CD8-positive, alpha-beta memory T cell (primary cell): Measurements from ENCODE around the gene BNC1. TPM values are rescaled to one million over a fixed set of nuclear protein-coding genes. Genes with fewer than 3 reads are reported as not detected.

Experiments used
- CTCF ChIA-PET: fragments of 350-600 bp; sonication (Branson Sonifier 250); formaldehyde crosslinking; loops from one replicate; lab custom pipeline; 2021; ENCODE audit warnings: antibody characterized with exemption; lab: Charles Lee
- POLR2A ChIA-PET: fragments of 350-600 bp; sonication (Branson Sonifier 250); formaldehyde crosslinking; loops from one replicate; lab custom pipeline; 2021; ENCODE audit warnings: antibody characterized with exemption; lab: Charles Lee
- DNase-seq, 5 donors: peaks; one replicate each; pipeline versions ENCODE4 v3.0.0 to v3.0.0-alpha.2; 2020 to 2022; ENCODE audit warnings: mixed read lengths in 1 of 5
- H3K27ac ChIP-seq: one replicate; pipeline ENCODE4 v1.7.0; 2013; ENCODE audit warnings: low read depth, mild to moderate bottlenecking, low read length, moderate library complexity
- H3K27me3 ChIP-seq: 2 replicates; pipeline ENCODE4 v1.7.0; 2013; ENCODE audit warnings: low read length, mild to moderate bottlenecking; ENCODE audit not compliant: insufficient read depth, poor library complexity, severe bottlenecking
- H3K36me3 ChIP-seq: 2 replicates; pipeline ENCODE4 v1.7.0; 2013; ENCODE audit warnings: mild to moderate bottlenecking, low read length, moderate library complexity; ENCODE audit not compliant: insufficient read depth
- H3K4me1 ChIP-seq: 2 replicates; pipeline ENCODE4 v1.7.0; 2013; ENCODE audit warnings: mild to moderate bottlenecking, low read length, moderate library complexity; ENCODE audit not compliant: insufficient read depth
- H3K4me3 ChIP-seq: 2 replicates; pipeline ENCODE4 v1.7.0; 2013; ENCODE audit warnings: mild to moderate bottlenecking, low read length
- H3K9me3 ChIP-seq: 2 replicates; pipeline ENCODE4 v1.7.0; 2013; ENCODE audit warnings: mild to moderate bottlenecking, low read length
- H3K27ac Mint-ChIP-seq, 8 donors: one replicate each; pipeline ENCODE4 v1.8.0; 2020 to 2021; ENCODE audit warnings: mixed read lengths in 8 of 8, mild to moderate bottlenecking in 6 of 8, inconsistent platforms in 3 of 8, moderate library complexity in 3 of 8
- H3K27me3 Mint-ChIP-seq, 2 donors: one replicate each; pipeline ENCODE4 v1.8.0; 2020 to 2021; ENCODE audit warnings: mixed read lengths in 2 of 2, mild to moderate bottlenecking in 1 of 2, moderate library complexity in 1 of 2
- H3K36me3 Mint-ChIP-seq, 3 donors: one replicate each; pipeline ENCODE4 v1.8.0; 2020 to 2021; ENCODE audit warnings: mixed read lengths in 3 of 3, inconsistent platforms in 1 of 3, mild to moderate bottlenecking in 1 of 3
- H3K4me1 Mint-ChIP-seq, 3 donors: one replicate each; pipeline ENCODE4 v1.8.0; 2020 to 2021; ENCODE audit warnings: mixed read lengths in 3 of 3, inconsistent platforms in 1 of 3, mild to moderate bottlenecking in 1 of 3
- H3K4me3 Mint-ChIP-seq, 7 donors: one replicate each; pipeline ENCODE4 v1.8.0; 2020 to 2021; ENCODE audit warnings: mixed read lengths in 7 of 7, mild to moderate bottlenecking in 6 of 7, moderate library complexity in 4 of 7, inconsistent platforms in 2 of 7
- H3K9me3 Mint-ChIP-seq, 5 donors: one replicate each; pipeline ENCODE4 v1.8.0; 2020 to 2022; ENCODE audit warnings: mixed read lengths in 5 of 5, mild to moderate bottlenecking in 3 of 5, moderate library complexity in 2 of 5, inconsistent platforms in 1 of 5
- polyA plus RNA-seq: library from polyadenylated mRNA; unstranded; fragments of 300-500 nt; fragmentation: Illumina TruSeq; gene quantifications from one replicate; pipeline ENCODE4 v1.2.3, GENCODE V29; 2021
- total RNA-seq, 2 experiments: library from RNA; stranded (reverse); gene quantifications; one replicate each; pipeline ENCODE4 v1.2.3, GENCODE V29; 2021

Gene BNC1
- total and polyA plus RNA-seq, 3 experiments from 2014 or later, result not detected

DNA sequence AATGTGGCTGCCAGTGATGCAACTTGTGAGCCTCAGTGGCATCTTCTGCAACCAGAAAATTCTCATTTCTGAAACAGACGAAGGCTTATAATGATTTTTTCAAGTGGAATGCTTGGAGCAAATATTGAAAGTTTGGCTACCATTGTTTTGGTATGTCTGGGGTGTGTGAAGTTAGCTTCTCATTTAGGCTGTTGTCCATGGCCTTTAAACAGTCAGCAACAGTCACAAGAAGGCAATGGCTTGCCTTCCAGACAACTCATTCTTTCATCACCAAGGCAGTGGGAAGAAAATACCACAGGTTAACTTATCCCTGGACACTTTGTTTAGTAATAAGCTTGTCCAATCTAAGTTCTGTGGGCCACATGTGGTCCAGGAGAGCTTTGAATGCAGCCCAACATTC is 4.7 kb upstream of the BNC1 start:
- H3K27me3 Mint-ChIP-seq, result peaks cover 25 to 34% of the 10 kb centered on the region in 2 donors
- ChIA-PET POLR2A (no interaction called here), CTCF (no interaction called here)
- no peak overlapping the region for H3K4me3 Mint-ChIP-seq
- H3K9me3 Mint-ChIP-seq, result peaks cover 0 to 3% (median 0%) of the 10 kb centered on the region in 5 donors
- Histone ChIP-seq H3K27me3 (no peaks in the 10 kb centered on the region), H3K4me1 (no peaks in the 10 kb centered on the region), H3K36me3 (no peaks in the 10 kb centered on the region), H3K9me3 (no peaks in the 10 kb centered on the region), H3K27ac (no peak overlapping the region), H3K4me3 (no peak overlapping the region)
- peaks cover 0 to 9% (median 5%) of the 10 kb centered on the region in 3 donors for H3K4me1 Mint-ChIP-seq
- no peak overlapping the region for H3K27ac Mint-ChIP-seq
- H3K36me3 Mint-ChIP-seq, result no peaks in the 10 kb centered on the region
- DNase-seq, result no peak

DNA sequence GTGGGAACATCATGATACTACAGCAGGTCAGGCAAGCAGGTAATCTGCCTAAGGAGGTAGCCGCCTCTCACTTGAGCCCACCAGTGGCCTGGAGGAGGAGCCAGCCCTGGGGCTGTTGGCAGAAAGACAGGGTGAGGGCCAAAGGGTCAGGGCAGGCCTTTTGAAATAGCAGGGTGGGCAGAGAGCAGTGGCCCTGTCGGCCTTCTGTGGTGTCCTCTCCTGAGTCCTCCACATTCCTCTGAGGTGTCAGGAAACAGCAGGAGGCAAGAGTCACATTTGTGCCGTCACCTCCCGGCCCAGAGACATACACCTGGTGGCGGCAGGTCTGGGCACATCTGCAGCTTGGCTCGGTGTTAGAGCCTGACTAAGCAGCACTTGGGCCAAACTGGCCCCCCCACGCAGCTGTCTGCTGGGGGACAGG is 3.9 kb upstream of the BNC1 start:
- Mint-ChIP-seq H3K9me3 (peaks cover 0 to 3% (median 0%) of the 10 kb centered on the region in 5 donors), H3K36me3 (no peaks in the 10 kb centered on the region), H3K4me3 (no peak overlapping the region), H3K4me1 (peaks cover 0 to 12% (median 8%) of the 10 kb centered on the region in 3 donors), H3K27me3 (peaks cover 27 to 34% of the 10 kb centered on the region in 2 donors), H3K27ac (no peak overlapping the region)
- no peak overlapping the region for H3K27ac ChIP-seq
- ChIA-PET POLR2A (no interaction called here), CTCF (no interaction called here)
- H3K4me3 ChIP-seq, result no peak overlapping the region
- no peaks in the 10 kb centered on the region for H3K4me1 ChIP-seq
- no peaks in the 10 kb centered on the region for H3K36me3 ChIP-seq
- DNase-seq, result no peak
- H3K9me3 ChIP-seq, result no peaks in the 10 kb centered on the region
- no peaks in the 10 kb centered on the region for H3K27me3 ChIP-seq

- no peaks in the 10 kb centered on the region for H3K9me3 ChIP-seq
- H3K36me3 ChIP-seq, result no peaks in the 10 kb centered on the region
- CTCF ChIA-PET, result no interaction called here
- no peaks in the 10 kb centered on the region for H3K4me1 ChIP-seq
- no peak overlapping the region for H3K4me3 ChIP-seq
- H3K27me3 ChIP-seq, result peaks cover 4% of the 10 kb centered on the region
- Mint-ChIP-seq H3K36me3 (no peaks in the 10 kb centered on the region), H3K9me3 (peaks cover 0 to 3% (median 0%) of the 10 kb centered on the region in 5 donors), H3K27me3 (peaks cover 32 to 39% of the 10 kb centered on the region in 2 donors), H3K27ac (no peak overlapping the region), H3K4me1 (peaks cover 0 to 15% (median 11%) of the 10 kb centered on the region in 3 donors), H3K4me3 (no peak overlapping the region)
- DNase-seq, result no peak
- POLR2A ChIA-PET, result no interaction called here
- no peak overlapping the region for H3K27ac ChIP-seq
These were observed 3.1 kb upstream of the BNC1 start for GRCh38 chr15:83287541-83288027.

DNA sequence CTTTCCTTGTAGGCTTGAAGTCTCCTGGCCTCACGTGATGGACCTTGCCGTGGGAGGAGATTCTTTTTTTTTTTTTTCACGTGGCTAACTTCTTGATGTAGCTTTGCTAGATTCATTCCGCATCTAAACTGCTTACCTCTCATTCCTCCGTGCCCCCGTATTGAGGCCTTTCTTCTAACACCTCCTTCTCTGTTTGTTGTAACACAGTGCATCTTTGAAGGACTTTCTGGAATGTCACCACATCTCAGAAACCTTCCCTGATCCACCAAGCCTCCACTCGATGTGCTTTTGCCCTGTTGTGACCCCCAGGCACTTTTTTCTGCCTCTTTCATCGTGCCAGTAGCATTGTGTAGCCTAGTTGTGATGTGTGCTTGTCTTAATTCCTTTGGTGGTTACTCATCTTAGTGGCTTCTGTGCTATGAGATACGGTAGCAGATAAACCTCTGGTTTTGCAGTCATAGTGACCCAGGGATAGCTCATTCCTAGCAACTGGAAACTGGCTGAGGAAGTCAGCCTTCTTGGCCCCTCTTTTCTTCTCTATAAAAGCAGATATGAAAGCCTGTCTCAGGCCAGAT is 1.6 kb upstream of the BNC1 start:
- Mint-ChIP-seq H3K4me3 (peak overlapping the region in 3 of 7 donors; percentile 26 to 60 (median 34)), H3K36me3 (no peaks in the 10 kb centered on the region), H3K9me3 (peaks cover 0 to 3% (median 0%) of the 10 kb centered on the region in 5 donors), H3K27ac (no peak overlapping the region), H3K27me3 (peaks cover 43 to 54% of the 10 kb centered on the region in 2 donors), H3K4me1 (peaks cover 0 to 15% (median 11%) of the 10 kb centered on the region in 3 donors)
- ChIA-PET CTCF (no interaction called here), POLR2A (no interaction called here)
- DNase-seq, result no peak
- H3K4me1 ChIP-seq, result no peaks in the 10 kb centered on the region
- peaks cover 4% of the 10 kb centered on the region for H3K27me3 ChIP-seq
- H3K9me3 ChIP-seq, result no peaks in the 10 kb centered on the region
- no peaks in the 10 kb centered on the region for H3K36me3 ChIP-seq
- H3K4me3 ChIP-seq, result no peak overlapping the region
- no peak overlapping the region for H3K27ac ChIP-seq

DNA sequence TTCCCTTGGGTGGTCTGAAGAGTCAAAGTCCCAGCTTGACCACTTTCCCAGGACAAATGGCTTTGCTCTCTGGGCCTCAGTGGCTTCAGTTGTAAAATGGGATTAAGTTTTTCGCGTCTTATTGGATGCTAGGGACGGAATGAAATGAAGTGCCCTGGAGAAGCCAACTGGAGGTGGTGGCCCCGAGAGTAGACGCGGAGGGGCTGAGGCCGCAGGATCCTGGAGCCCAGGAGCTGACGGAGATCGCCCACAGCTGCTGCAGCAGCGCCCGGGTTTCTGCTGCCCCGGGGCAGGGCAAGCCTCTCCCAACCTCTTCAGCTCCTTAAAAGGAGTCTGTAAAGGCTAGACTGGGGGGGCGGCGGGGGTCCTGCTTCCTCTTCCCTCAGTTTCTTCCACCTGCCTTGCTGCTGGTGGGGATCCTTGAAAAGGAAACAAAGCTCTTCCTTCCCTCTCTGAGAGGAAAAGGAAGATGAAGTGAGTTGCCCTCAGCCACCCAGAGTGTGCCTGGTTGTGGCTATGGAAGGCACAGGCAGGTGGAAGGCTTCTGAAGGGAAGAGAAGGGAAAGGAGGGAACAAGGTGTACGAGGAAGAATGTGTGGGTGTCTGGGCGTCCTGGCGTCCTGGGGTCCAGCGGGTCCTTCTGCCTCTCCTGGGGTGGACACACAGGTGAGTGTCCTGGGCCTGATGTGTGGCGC is 967 bp upstream of the BNC1 start:
- H3K4me1 Mint-ChIP-seq, result peaks cover 0 to 15% (median 11%) of the 10 kb centered on the region in 3 donors

DNA sequence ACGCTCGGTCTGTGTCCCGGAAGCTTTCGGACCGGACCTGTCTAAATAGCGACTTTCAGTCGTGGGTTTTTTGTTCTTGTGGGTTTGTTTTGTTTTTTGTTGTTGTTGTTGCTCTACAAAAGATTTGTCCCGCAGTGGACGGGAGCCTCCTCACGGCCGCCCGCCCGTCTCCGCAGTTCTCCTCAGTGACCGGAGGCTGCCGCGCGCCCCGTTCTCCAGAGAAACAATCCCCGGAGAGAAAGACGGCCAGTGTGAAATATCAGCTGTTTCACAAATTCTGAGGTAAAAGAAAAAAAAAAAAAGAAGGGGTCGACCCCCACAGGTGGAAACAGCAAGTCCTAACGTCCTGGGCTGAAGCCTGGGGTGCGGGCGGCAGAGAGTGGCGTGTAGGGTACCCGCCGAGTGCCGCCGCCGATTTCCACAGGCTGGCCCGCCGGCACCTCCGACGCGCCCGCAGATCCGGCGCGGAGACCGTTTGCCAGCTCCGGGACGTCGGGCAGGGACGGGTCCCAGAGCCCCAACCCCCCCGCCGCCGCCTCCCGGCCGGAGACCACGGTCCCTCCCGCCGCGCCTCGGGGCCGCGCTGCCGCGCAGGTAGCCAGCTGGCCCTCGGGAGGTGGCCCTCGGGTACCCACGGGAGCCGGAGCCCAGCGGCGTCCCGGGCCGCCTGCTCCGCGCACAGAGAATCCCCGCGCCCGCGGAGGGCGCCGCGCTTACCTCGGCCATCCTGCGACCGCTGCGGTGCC is 478 bp downstream of the BNC1 start:
- no peak overlapping the region for H3K27ac ChIP-seq
- peaks cover 8% of the 10 kb centered on the region for H3K27me3 ChIP-seq
- no peaks in the 10 kb centered on the region for H3K9me3 ChIP-seq
- Mint-ChIP-seq H3K36me3 (no peaks in the 10 kb centered on the region), H3K4me3 (peak overlapping the region in 5 of 7 donors; percentile 8 to 61 (median 36)), H3K9me3 (peaks cover 0 to 3% (median 0%) of the 10 kb centered on the region in 5 donors), H3K27me3 (peaks cover 50 to 71% of the 10 kb centered on the region in 2 donors), H3K4me1 (peaks cover 0 to 15% (median 11%) of the 10 kb centered on the region in 3 donors), H3K27ac (no peak overlapping the region)
- H3K4me1 ChIP-seq, result no peaks in the 10 kb centered on the region
- DNase-seq, result no peak
- H3K4me3 ChIP-seq, result no peak overlapping the region
- POLR2A ChIA-PET, result no interaction called here
- no peaks in the 10 kb centered on the region for H3K36me3 ChIP-seq
- CTCF ChIA-PET, result no interaction called here

More for the DNA sequence above, 967 bp upstream of the BNC1 start:
- H3K36me3 ChIP-seq, result no peaks in the 10 kb centered on the region
- H3K27ac Mint-ChIP-seq, result no peak overlapping the region
- ChIA-PET CTCF (no interaction called here), POLR2A (no interaction called here)
- H3K27ac ChIP-seq, result no peak overlapping the region
- H3K36me3 Mint-ChIP-seq, result no peaks in the 10 kb centered on the region
- no peaks in the 10 kb centered on the region for H3K9me3 ChIP-seq
- DNase-seq, result no peak
- no peak overlapping the region for H3K4me3 ChIP-seq
- peaks cover 43 to 61% of the 10 kb centered on the region in 2 donors for H3K27me3 Mint-ChIP-seq
- peaks cover 0 to 3% (median 0%) of the 10 kb centered on the region in 5 donors for H3K9me3 Mint-ChIP-seq
- H3K4me3 Mint-ChIP-seq, result peak overlapping the region in 3 of 7 donors; percentile 26 to 60 (median 49)
- H3K4me1 ChIP-seq, result no peaks in the 10 kb centered on the region
- peaks cover 8% of the 10 kb centered on the region for H3K27me3 ChIP-seq

DNA sequence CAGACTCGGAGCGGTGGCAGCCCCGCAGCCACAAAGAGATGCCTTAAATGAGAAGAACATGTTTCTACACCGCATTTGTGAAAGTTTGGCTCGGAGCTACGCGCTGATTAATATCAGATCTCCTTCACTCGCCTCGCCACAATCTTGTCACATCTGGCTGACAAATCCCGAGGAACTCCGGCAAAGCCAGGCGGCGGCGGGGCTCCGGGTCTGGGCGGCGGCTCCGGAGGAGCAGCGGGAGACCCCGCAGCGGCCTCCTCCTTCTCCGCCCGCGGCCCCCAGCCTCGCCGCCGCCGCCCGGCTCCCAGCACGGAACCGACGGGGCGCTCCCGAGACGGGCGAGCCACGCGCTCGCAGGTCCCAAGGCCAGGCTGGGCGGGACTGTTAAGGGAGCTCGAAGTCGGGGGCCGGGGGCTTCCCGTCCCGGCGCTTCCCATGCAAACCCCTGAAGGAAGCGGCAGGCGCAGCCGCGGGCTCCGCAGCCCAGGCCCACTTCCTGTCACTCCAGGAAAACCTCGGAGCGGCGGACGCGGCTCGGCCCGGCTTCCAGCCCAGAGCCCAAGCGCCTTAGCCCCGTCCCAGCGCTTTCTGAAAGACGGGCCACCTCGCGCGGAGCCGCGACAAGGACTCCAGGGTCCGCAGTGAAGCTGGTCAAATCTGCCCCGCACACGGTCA is 1.2 kb downstream of the BNC1 start:
- H3K4me3 Mint-ChIP-seq, result peak overlapping the region in 3 of 7 donors; percentile 20 to 61 (median 47)
- no peak overlapping the region for H3K4me3 ChIP-seq

More for the DNA sequence above, 1.2 kb downstream of the BNC1 start:
- Mint-ChIP-seq H3K4me1 (peaks cover 0 to 15% (median 11%) of the 10 kb centered on the region in 3 donors), H3K27me3 (peaks cover 46 to 73% of the 10 kb centered on the region in 2 donors), H3K9me3 (peaks cover 0 to 3% (median 0%) of the 10 kb centered on the region in 5 donors), H3K27ac (no peak overlapping the region), H3K36me3 (no peaks in the 10 kb centered on the region)
- no peak for DNase-seq
- Histone ChIP-seq H3K27ac (no peak overlapping the region), H3K9me3 (no peaks in the 10 kb centered on the region), H3K4me1 (no peaks in the 10 kb centered on the region), H3K27me3 (peaks cover 8% of the 10 kb centered on the region), H3K36me3 (no peaks in the 10 kb centered on the region)
- CTCF ChIA-PET, result no interaction called here
- POLR2A ChIA-PET, result no interaction called here
